Mesendoderm (in vitro differentiated cells): Measurements from ENCODE around the gene PET117.
"Not testable (repeated sequence)": the region's sequence is repeated elsewhere in the genome, so short reads cannot be mapped to it uniquely, and the experiment has no call there.

Experiments
- DNase-seq: peaks from one replicate; pipeline ENCODE4 v3.0.0; 2013
- H2AK5ac ChIP-seq: 2 replicates; pipeline ENCODE4 v1.6.1; 2013; ENCODE audit warnings: low read length, inconsistent platforms
- H2BK120ac ChIP-seq: 2 replicates; pipeline ENCODE4 v1.6.1; 2013; ENCODE audit warnings: low read depth, mild to moderate bottlenecking, low read length, moderate library complexity, mixed read lengths
- H2BK15ac ChIP-seq: replicated peaks from 2 replicates; pipeline ENCODE4 v1.6.1; 2013; ENCODE audit warnings: low read depth, mild to moderate bottlenecking, moderate library complexity
- H2BK5ac ChIP-seq: 2 replicates; pipeline ENCODE4 v1.6.1; 2013; ENCODE audit warnings: low read length, inconsistent platforms
- H3K18ac ChIP-seq: 2 replicates; pipeline ENCODE4 v1.6.1; 2013; ENCODE audit warnings: mild to moderate bottlenecking, low read length, mixed read lengths
- H3K23ac ChIP-seq: one replicate; pipeline ENCODE4 v1.6.1; 2013; ENCODE audit warnings: low read length
- H3K27ac ChIP-seq: 2 replicates; pipeline ENCODE4 v1.5.1; 2013; ENCODE audit warnings: low read depth, mild to moderate bottlenecking, inconsistent platforms, low read length, moderate library complexity
- H3K27me3 ChIP-seq: 2 replicates; pipeline ENCODE4 v1.6.1; 2013; ENCODE audit warnings: low read length, control low read depth, mild to moderate bottlenecking, inconsistent platforms; ENCODE audit not compliant: insufficient read depth, poor library complexity
- H3K36me3 ChIP-seq: 2 replicates; pipeline ENCODE4 v1.6.1; 2013; ENCODE audit warnings: low read length, inconsistent platforms; ENCODE audit not compliant: control insufficient read depth, insufficient read depth
- H3K4ac ChIP-seq: one replicate; pipeline ENCODE4 v1.6.1; 2013; ENCODE audit warnings: low read depth, mild to moderate bottlenecking, low read length, moderate library complexity
- H3K4me1 ChIP-seq: 2 replicates; pipeline ENCODE4 v1.6.1; 2013; ENCODE audit warnings: low read depth, low read length, inconsistent platforms; ENCODE audit not compliant: control insufficient read depth
- H3K4me2 ChIP-seq: 2 replicates; pipeline ENCODE4 v1.6.1; 2013; ENCODE audit warnings: low read length
- H3K4me3 ChIP-seq: 2 replicates; pipeline ENCODE4 v1.5.1; 2013; ENCODE audit warnings: mild to moderate bottlenecking, low read length
- H3K56ac ChIP-seq: one replicate; pipeline ENCODE4 v1.6.1; 2013; ENCODE audit warnings: low read length
- H3K79me1 ChIP-seq: 2 replicates; pipeline ENCODE4 v1.6.1; 2013; ENCODE audit warnings: low read length, inconsistent platforms
- H3K79me2 ChIP-seq: 2 replicates; pipeline ENCODE4 v1.6.1; 2013; ENCODE audit warnings: mild to moderate bottlenecking, low read length; ENCODE audit not compliant: control insufficient read depth, insufficient read depth
- H3K9ac ChIP-seq: 2 replicates; pipeline ENCODE4 v1.6.1; 2013; ENCODE audit warnings: low read length, inconsistent platforms
- H4K5ac ChIP-seq: one replicate; pipeline ENCODE4 v1.6.1; 2013; ENCODE audit warnings: low read length
- H4K8ac ChIP-seq: one replicate; pipeline ENCODE4 v1.6.1; 2013; ENCODE audit warnings: low read depth, mild to moderate bottlenecking, control low read depth, low read length, moderate library complexity
- WGBS: extraction: QIAGEN DNeasy Blood & Tissue Kit; methylation state at CpG from one replicate; pipeline ENCODE4 v1.1.7; 2013; ENCODE audit warnings: low lambda C conversion rate, missing lambda C conversion rate; ENCODE audit not compliant: insufficient coverage; ENCODE audit errors: extremely low coverage; 5-methylcytosine and 5-hydroxymethylcytosine counted together

The PET117 gene

DNA sequence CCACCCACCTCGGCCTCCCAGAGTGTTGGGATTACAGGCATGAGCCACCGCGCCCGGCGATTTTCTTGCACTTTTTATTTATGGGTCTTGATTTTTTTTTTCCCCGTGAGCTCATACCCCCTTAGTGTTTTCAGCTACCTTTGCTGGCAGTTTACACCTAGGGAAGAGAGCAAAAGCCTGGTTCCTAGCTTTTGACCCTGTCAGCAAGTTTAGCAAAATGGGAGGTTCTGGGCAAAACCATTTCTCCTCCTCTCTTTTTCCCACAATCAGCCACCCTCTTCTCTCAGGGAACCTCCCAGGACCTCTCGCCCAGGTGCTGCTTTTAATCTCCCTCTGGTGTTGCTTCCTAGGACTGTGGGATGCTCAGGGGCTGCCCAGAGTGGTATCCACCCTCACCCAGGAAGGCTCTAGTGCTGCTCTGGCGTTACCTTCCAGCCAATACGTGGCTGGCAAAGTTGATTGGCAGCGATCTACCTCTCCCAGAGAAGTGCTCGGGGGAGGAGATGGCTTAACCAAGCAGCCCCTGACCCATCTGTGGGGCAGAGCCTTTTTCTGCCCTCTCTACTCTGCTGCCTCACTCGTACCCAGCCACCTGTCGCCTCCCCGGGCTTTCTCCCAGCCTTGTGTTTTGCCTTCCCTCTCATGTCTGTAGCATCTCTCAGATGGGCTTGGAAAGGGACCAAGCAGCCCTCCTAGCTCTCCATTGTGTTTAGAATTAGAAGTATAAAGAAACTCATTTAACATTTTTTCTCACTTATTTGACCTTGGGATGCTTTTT lies 37.4 kb downstream of the PET117 start:
- Histone ChIP-seq H4K8ac (no peak overlapping the region), H3K27ac (no peak overlapping the region), H3K4ac (no peak overlapping the region), H3K56ac (no peak overlapping the region), H3K23ac (no peak overlapping the region), H4K5ac (no peak overlapping the region), H2BK15ac (no peak overlapping the region), H2BK120ac (no peak overlapping the region), H3K9ac (no peak overlapping the region), H3K18ac (no peak overlapping the region), H3K4me2 (no peak overlapping the region), H3K36me3 (no peaks in the 10 kb centered on the region), H3K4me1 (no peaks in the 10 kb centered on the region), H2AK5ac (no peak overlapping the region), H2BK5ac (no peak overlapping the region), H3K79me1 (peaks cover 4% of the 10 kb centered on the region), H3K27me3 (no peaks in the 10 kb centered on the region), H3K4me3 (no peak overlapping the region), H3K79me2 (no peaks in the 10 kb centered on the region)
- WGBS: no CpG with 5 or more reads among the region's 14 CpGs
- peak; percentile 21 for DNase-seq

DNA sequence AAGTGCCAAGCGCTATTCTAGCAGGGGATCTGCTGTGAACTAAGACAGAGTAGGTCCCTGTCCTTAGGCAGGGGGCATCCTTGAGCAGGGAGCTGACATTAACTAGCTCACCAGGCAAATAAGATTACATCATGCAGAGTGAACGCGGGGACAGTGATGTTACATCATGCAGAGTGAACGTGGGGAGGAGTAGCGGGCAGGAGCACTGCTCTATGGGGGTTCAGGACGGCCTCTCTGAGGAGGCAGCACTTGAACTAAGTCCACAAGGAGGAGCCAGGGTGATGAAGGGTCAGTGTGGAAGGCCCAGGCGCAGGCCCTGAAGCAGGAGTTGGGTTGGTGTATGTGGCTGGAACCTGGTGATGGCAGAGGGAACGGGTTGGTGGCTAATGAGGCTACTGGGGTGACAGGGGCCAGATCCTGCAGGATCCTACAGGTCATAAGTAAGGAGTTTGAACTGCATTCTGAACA lies 38.7 kb downstream of the PET117 start:
- peak overlapping the region; percentile 50 for H3K56ac ChIP-seq
- peaks cover 4% of the 10 kb centered on the region for H3K79me1 ChIP-seq
- no peak overlapping the region for H3K23ac ChIP-seq
- no CpG with 5 or more reads among the region's 8 CpGs for WGBS
- no peak overlapping the region for H3K4me3 ChIP-seq
- peak; percentile 97 for DNase-seq
- H4K5ac ChIP-seq: no peak overlapping the region
- no peak overlapping the region for H3K4me2 ChIP-seq
- no peak overlapping the region for H2BK15ac ChIP-seq
- H3K27me3 ChIP-seq: no peaks in the 10 kb centered on the region
- H3K36me3 ChIP-seq: no peaks in the 10 kb centered on the region
- no peak overlapping the region for H3K18ac ChIP-seq
- no peak overlapping the region for H3K9ac ChIP-seq
- H2AK5ac ChIP-seq: no peak overlapping the region
- no peaks in the 10 kb centered on the region for H3K4me1 ChIP-seq
- no peak overlapping the region for H4K8ac ChIP-seq
- no peak overlapping the region for H3K27ac ChIP-seq
- H2BK120ac ChIP-seq: no peak overlapping the region
- H3K79me2 ChIP-seq: no peaks in the 10 kb centered on the region
- peak overlapping the region; percentile 10 for H3K4ac ChIP-seq
- H2BK5ac ChIP-seq: no peak overlapping the region

DNA sequence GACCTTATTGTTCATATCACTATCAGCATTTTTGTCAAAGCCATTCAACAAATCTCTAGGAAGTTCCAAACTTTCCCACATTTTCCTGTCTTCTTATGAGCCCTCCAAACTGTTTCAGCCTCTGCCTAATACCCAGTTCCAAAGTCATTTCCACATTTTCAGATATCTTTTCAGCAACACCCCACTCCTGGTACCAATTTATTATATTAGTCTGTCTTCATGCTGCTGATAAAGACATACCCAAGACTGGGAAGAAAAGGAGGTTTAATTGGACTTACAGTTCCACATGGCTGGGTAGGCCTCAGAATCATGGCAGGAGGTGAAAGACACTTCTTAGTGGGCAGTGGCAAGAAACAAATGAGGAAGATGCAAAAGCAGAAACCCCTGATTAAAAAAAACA lies 42.7 kb downstream of the PET117 start:
- H3K18ac ChIP-seq, H3K79me1 ChIP-seq, DNase-seq, H3K56ac ChIP-seq, H2AK5ac ChIP-seq, H3K23ac ChIP-seq, H3K4me3 ChIP-seq, H3K27me3 ChIP-seq, H4K5ac ChIP-seq, H4K8ac ChIP-seq, H3K4ac ChIP-seq, H3K4me2 ChIP-seq, H3K79me2 ChIP-seq, H3K4me1 ChIP-seq, H2BK5ac ChIP-seq, H3K36me3 ChIP-seq, H3K27ac ChIP-seq, H3K9ac ChIP-seq, H2BK120ac ChIP-seq, H2BK15ac ChIP-seq: not testable (repeated sequence)

DNA sequence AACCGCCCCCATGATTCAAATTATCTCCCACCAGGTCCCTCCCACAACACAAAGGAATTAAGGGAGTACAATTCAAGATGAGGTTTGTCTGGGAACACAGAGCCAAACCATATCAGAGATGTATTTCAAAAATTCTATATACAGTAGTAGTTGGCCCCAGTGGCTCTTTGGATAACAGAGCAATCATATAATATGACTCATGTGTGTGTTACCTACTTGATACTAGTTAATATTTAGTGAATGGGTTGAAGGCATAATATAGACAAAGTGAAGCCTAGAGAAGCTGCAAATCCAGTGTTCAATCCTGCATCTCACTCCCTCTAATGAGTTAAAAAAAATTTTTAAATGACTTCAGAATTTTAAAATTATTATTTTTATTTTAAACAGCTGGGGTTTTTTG lies 43.2 kb downstream of the PET117 start:
- Histone ChIP-seq H2BK5ac (no peak overlapping the region), H3K27ac (no peak overlapping the region), H2BK120ac (no peak overlapping the region), H3K79me1 (peaks cover 1% of the 10 kb centered on the region), H4K5ac (no peak overlapping the region), H3K18ac (no peak overlapping the region), H3K27me3 (no peaks in the 10 kb centered on the region), H3K4me3 (no peak overlapping the region), H2BK15ac (no peak overlapping the region), H3K56ac (no peak overlapping the region), H3K4me1 (no peaks in the 10 kb centered on the region), H3K9ac (no peak overlapping the region), H3K4ac (no peak overlapping the region), H3K23ac (no peak overlapping the region), H3K4me2 (no peak overlapping the region), H4K8ac (no peak overlapping the region), H3K79me2 (no peaks in the 10 kb centered on the region), H2AK5ac (no peak overlapping the region), H3K36me3 (peaks cover 4% of the 10 kb centered on the region)
- DNase-seq: no peak
- WGBS: no CpG with 5 or more reads among the region's 1 CpG

DNA sequence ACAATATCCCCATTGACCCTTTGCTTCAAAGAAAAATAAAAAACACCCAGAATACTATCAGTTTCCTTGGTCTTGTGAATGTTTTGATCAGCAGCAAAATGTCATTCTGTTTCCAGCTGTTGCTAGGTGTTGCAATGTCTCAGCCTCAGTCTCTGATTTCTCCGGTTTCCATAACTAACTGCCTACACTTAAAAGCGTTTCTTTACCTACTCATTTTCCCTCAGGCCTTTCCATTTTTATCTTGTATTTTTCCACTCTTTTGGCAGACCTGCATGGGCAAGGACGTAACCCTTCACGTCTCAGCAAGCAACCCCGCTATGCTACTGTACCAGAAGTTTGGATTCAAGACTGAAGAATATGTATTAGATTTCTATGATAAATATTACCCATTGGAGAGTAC lies 49.4 kb downstream of the PET117 start:
- Histone ChIP-seq H3K79me2 (no peaks in the 10 kb centered on the region), H4K5ac (no peak overlapping the region), H3K4me3 (no peak overlapping the region), H3K23ac (no peak overlapping the region), H3K36me3 (peaks cover 8% of the 10 kb centered on the region), H3K4me1 (no peaks in the 10 kb centered on the region), H3K79me1 (no peaks in the 10 kb centered on the region), H2AK5ac (no peak overlapping the region), H3K27ac (no peak overlapping the region), H2BK120ac (no peak overlapping the region), H3K27me3 (no peaks in the 10 kb centered on the region), H2BK15ac (no peak overlapping the region), H3K56ac (no peak overlapping the region), H2BK5ac (no peak overlapping the region), H3K9ac (no peak overlapping the region), H4K8ac (no peak overlapping the region), H3K4me2 (no peak overlapping the region), H3K18ac (no peak overlapping the region), H3K4ac (no peak overlapping the region)
- DNase-seq: no peak
- WGBS: no CpG with 5 or more reads among the region's 5 CpGs

DNA sequence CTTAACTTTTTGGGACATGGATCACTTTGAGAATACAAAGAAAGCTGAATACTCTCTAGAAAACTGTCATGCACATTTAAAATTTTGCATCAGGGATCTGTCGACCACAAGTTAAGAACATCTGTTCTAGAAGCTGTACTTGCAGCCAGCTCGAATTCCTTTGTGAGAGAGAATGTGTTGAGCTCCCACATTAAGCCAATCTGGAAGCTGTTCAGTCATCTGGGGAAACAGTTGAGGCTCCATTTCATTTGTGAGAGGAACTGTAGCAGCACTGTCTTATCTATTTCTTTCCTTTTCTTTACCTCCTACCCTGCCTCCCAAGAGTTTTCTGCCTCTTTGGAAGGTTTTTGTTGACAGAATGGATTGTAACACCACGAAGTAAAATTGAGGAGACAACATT lies 50.8 kb downstream of the PET117 start:
- peaks cover 6% of the 10 kb centered on the region for H3K36me3 ChIP-seq
- no peak overlapping the region for H2BK5ac ChIP-seq
- H3K23ac ChIP-seq: no peak overlapping the region
- H3K4ac ChIP-seq: no peak overlapping the region
- no peak overlapping the region for H3K18ac ChIP-seq
- H3K4me2 ChIP-seq: no peak overlapping the region
- no peak overlapping the region for H3K4me3 ChIP-seq
- H4K8ac ChIP-seq: no peak overlapping the region
- H2BK15ac ChIP-seq: no peak overlapping the region
- H3K79me2 ChIP-seq: no peaks in the 10 kb centered on the region
- no peaks in the 10 kb centered on the region for H3K4me1 ChIP-seq
- WGBS: no CpG with 5 or more reads among the region's 3 CpGs
- H3K9ac ChIP-seq: no peak overlapping the region
- H3K79me1 ChIP-seq: no peaks in the 10 kb centered on the region
- no peak overlapping the region for H2AK5ac ChIP-seq
- no peak for DNase-seq
- H3K27ac ChIP-seq: no peak overlapping the region
- H3K27me3 ChIP-seq: no peaks in the 10 kb centered on the region
- H4K5ac ChIP-seq: no peak overlapping the region
- H2BK120ac ChIP-seq: no peak overlapping the region
- no peak overlapping the region for H3K56ac ChIP-seq
